GM19043 (cell line): ENCODE results near the gene ITPRIP.

Source experiments
- ATAC-seq: cut with Tn5 transposase; IDR thresholded peaks from one replicate; pipeline ENCODE4 v1.9.1; 2021; ENCODE audit warnings: low read depth; ENCODE audit not compliant: unreplicated experiment

Gene ITPRIP, protein sequence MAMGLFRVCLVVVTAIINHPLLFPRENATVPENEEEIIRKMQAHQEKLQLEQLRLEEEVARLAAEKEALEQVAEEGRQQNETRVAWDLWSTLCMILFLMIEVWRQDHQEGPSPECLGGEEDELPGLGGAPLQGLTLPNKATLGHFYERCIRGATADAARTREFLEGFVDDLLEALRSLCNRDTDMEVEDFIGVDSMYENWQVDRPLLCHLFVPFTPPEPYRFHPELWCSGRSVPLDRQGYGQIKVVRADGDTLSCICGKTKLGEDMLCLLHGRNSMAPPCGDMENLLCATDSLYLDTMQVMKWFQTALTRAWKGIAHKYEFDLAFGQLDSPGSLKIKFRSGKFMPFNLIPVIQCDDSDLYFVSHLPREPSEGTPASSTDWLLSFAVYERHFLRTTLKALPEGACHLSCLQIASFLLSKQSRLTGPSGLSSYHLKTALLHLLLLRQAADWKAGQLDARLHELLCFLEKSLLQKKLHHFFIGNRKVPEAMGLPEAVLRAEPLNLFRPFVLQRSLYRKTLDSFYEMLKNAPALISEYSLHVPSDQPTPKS

DNA sequence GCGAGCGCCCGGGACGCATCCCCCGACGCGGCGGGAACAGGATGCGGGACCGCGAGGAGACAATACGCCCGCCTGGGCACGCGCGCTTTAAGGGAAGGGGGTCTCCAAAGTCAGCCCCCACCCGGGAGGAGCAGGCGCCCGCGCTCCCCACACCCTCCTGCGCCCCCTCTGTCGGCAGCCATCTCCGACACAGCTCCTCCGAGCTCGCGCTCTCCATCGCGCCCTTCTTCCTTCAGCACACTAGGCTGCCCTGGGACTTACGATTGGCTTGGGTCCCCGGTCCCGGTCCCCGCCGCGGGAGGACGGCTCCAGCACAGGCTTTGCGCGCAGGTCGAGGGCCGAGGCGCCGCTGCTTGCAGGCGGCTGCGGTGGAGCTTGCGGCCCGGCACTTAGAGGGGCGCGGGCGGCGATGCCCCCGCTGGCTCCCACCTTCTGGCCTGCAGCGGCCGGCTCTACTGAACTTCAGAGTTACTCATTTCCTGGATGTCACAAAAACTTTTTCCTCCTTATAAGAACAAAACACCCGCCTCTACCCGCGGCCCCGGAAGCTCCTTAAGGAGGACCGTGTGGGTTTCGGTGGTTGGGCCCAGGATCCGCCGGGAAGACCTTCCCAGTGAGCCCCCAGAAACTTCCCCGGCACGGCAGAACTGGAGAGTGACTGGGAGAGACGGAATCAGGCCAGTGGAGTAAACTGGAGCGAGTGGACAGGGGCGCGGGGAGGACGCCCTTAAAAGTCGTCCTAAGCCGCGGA is at the start of gene ITPRIP:
ITPRIP (minus strand) TSS at position 481 of the 751 bp plus-strand sequence. CDS start 22,414 bp downstream, outside the sequence.
- ATAC-seq = peak; percentile 62

DNA sequence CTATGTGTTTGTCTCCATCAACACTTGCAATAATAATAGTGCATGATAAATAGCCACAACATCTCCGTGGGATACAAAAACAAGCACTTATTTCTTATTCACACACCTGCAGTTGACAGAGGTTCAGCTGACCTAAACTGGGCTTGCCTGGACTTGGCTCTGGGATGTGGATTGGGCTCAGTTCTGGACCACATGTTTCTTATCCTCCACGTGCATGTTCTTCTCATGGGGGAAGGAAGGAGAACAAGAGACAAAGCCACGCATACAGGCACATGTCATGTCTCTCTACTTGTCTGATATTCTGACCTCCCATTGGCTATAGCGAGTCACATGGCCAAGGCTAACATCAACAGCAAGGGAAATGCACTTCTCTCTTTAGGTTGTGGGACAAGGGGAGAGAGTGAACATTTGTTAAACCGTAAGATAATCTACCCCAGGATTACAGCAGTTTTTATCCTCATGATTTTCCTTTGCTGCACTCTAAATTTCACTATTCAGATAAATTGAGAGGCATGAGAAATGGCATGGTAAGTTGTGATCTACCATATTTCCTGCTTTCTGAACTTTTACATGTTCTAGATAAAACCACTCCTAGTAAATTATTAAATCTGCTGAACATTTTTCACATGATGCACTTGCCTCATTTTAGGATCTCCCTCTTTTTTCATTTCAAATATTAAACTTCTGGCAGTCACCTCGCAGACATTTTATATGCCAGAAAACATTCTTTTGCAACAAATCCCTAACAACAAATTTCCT is 49.0 kb upstream of the ITPRIP start:
- ATAC-seq = peak; percentile 60

DNA sequence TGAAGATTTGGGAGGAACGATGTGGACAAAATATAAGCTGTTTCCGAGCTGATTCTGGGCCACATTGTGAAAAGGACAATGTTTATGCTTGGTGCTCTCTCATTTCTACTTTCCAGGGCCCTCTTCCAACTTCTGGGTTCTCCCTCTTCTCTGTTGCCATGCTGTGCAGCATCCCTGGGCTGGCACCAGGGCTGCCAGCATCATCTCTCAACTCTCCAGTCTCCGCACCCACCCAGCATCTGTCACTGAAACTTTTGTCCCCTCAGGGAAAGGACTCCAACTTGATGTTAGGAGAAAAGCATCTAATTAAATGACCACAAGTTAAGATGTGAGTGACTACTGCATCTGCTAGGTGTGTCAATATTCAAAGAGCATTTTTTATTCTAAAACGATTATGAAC is 42.1 kb upstream of the ITPRIP start:
- no peak for ATAC-seq

DNA sequence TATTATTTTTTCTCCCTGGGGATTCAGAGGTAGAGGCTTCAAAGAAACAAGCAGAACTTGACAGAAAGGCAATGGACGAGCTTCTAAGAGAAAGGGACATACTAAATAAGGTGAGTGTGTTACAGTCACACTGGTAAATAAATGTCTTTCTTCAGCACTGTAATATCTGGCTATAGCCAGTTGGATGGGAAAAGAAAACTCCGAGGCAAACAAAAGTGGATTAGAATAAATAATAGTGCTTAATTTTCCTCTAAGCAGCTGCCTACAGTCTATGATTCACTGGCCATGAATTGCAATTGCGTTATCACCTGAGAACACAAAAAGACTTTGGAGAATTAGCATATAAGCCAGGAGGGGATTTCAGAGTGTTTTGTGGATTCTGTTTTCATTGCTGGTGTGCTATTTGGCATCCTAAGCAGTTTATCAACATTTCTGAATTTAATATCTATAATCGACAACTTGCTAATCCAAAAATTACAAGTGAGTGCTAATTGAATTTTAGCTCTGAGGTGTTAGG is 38.6 kb upstream of the ITPRIP start:
- no peak for ATAC-seq

DNA sequence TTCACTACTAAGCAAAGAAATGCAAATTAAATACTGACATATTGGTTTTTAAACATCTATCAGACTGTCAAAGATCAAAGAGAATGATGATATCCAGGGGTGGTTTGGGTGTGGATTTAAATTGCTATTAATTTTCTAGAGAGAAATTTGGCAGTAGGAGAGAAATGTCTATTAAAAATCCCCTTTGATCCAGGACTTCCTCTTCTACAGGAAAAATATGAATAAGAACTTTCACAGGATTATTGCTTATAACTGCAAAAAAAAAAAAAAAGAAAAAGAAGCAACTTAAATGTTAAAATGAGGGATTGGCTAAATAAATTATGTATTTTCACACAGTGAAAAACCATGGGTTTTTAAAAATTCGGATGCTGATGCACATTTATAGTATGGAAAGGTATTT is 36.3 kb upstream of the ITPRIP start:
- ATAC-seq = no peak

DNA sequence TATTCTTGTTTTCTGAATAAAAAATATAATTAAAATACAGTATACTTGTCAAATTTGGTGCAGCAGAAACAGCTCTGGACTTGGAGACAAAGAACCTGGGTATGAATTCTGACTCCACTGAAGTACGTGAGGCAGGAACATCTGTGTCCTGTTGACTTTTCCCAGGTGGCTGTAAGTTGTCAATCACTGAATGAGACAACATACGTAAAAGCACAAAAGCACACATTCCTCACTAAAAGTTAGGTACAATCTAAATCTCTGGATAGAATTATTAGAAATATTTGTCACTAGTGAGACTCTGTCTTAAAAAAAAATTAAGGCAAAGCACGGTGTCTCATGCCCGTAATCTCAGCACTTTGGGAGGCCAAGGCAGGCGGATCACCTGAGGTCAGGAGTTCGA is 33.5 kb upstream of the ITPRIP start:
- ATAC-seq = no peak

DNA sequence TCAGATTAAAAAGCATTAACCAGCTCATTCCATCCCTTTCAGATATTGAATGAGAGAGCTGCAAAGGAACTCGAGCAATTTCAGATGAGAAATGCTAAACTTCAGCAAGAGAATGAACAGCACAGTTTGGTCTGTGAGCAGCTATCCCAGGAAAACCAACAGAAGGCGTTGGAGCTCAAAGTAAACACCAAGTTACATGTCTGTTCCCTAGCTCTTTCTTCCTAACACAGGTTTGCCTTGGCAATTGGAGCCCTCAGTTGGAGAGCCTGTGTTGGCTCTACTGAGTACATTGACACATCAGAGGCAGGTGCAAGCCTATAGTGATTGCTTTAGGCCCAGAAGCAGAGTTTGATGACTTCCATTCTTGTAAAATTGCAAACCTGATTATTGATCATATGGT is 30.1 kb upstream of the ITPRIP start:
- no peak for ATAC-seq

DNA sequence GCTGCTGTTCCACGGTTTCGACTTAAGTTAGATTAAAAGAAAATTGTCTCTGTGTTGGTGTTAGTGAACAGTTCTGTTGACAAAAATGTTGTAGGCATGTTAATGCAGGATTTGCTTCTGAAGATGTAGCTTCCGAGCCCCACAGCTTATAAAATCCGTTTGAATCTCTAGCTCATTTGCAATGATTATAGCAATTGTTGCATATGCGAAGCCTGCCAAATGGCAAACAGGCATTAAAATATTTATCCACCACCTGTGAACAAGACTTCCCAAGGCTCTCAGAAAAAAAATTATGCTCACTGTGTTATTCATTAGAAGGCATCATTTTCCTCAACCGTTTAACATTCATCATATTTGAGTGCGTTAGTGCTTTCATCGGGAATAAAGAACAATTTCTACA is 29.6 kb upstream of the ITPRIP start:
- ATAC-seq = no peak

DNA sequence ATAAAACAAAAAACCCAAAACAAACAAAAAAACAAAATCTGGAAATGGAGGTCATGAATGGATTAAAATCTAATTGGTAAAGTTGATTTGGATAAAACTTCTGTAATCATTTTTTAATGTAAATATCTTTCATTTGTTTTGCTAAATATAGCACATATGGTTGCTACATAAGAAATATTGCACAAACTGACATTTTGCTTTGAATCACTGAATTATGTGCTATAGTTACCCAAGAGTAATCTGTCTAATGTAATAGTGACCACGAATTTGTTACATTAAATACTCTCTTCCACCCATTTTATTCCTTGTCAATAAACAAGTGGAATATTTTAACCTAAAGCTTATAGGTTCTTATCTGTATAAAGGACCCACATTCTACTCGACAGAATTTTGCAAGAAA is 21.5 kb upstream of the ITPRIP start:
- ATAC-seq = no peak

DNA sequence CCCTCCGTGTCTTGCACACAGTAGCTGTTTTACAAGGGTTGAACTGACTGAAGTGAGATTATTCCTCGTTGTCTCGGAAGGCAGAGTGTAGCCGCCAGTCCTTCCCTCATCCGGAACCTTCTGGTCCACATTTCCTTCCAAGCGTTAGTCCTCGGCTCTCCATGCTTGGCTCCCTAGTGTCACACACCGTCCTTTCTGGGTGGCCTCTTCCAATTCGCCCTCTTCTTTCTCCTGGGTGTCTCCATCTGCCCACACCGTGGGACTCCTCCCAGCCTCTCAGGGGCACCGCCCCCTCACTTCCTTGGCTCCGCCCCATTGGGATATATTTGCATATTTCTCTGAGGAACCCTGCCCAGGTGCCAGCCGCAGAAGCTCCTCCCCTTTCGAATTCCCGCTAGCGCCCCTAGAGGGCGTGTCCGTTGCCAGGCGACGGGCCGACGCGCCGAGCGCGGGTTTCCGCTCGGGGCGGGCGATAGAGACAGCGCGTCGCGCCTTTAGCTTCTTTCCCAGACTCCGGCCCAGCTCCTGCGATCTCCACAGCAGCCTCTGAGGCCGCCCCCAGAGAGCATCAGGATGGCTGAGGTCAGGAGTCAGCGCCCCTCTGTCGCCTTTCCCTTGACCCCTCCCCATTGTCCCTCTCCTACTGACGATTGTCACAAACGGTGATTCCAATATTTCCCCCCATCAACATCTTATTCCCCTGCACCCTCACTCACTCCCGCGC is 15.2 kb upstream of the ITPRIP start, which contains the start of gene CFAP58:
CFAP58 (plus strand) TSS at position 509 of the 724 bp plus-strand sequence; CDS start at position 574, 65 bp downstream.
- peak; percentile 56 for ATAC-seq

DNA sequence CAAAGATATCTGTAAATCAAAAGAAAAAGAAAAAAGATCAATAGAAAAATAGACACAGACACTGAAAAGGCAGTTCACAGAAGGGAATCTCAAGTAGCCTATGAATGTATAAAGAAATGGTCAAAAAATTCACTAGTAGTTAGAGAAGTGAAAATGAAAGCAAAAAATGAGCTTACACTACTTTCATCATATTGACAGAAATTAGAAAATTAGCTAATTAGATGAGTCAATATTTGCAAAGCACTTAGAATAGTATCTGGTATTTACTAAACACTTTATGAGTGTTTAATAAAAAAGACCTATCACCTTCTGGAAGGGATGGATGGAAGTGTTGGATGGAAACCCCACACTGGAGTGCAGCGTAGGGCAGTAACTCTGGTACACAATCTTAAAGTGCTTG is 13.7 kb upstream of the ITPRIP start:
- ATAC-seq = peak; percentile 16

DNA sequence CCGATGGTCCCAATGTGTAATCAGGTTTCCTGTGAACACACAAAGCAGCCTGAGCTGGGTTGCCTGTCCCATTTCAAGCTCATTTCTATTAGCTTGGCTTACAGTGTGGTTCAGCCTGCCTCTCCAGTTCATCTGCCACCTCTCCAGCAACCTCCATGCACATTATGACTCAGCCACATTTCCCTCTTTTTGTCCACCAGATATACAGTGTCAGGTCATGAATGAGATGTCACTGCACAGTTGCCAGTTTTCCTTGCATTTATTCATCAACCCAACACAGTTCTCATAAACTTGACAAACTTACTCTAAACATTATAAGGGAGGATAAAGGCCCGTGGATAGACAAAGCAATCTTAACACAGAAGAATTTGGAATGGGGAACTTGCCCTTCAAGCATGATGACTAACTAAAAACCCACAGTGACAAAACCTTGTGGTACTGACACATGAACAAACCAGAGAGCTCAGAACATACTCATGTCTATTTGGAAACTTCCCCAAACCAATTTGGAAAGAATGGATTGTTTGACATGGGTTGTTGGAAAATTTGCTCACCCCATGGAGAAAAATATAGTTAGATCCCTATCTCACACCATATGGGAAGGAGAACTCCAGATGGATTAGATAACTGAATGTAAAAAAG is 12.9 kb upstream of the ITPRIP start:
- no peak for ATAC-seq

DNA sequence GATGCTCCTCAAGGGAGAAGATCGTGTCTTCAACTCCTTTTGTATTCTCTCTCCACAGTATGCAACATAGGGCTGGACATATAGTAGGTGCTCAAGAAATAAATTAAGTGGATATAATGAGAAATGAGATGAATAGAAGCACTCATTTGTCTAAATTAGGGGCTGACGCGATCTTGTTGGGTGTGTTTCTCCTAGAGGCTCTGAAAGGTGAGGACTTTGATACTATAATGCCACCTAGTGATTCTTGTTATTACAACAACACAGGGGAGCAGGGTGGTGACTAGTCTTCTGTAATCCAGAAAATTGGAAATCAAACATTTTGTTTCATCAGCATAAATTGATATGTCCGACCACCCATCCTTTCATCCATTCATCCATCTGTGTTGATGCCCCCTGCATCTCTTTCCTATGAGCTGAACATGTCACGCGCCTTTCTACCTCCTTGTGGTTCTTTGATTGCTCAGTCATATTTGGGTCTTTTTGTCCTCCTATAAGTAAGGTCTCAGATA is 11.9 kb upstream of the ITPRIP start:
- ATAC-seq = peak; percentile 31

DNA sequence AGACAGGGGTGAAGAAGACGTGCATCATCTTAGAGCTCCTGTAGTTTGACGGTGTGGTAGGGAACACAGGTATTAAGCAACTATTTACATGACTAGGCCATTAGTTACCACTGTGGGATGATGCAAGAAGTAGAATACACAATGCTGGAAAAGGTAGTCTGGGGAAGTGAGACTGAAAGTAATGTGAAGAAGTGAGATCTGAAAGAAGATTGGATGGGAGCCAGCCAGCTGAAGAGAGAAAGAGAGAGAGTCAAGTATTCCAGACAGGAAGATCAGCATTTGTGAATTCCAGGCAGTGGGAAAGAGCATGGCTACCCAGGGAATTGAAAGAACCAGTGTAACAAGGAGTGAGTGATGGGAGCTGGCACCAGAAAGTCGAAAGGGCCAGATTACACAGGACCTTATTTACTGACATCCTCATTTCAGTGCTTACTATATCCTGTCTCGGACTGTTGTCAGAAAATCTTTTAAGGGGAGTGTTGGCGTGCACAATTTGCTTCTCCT is 11.4 kb upstream of the ITPRIP start:
- peak; percentile 50 for ATAC-seq

DNA sequence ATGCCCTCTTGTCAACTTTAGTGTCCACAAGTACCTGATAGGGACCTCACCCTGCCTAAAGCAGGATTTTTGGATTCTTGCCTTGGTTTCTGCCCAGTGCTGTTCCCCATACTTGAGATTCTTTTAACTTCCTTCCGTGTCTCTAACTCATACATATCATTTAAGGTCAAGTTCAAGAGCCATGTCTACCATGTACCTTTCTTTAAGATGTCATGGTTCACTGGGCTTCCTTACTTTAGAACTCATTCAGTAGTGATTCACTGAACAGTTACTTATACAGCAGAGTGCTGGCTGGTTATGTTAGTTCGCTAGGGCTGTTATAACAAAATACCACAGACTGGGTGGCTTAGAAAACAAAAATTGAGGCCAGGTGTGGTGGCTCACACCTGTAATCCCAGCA is 10.3 kb upstream of the ITPRIP start:
- no peak for ATAC-seq

DNA sequence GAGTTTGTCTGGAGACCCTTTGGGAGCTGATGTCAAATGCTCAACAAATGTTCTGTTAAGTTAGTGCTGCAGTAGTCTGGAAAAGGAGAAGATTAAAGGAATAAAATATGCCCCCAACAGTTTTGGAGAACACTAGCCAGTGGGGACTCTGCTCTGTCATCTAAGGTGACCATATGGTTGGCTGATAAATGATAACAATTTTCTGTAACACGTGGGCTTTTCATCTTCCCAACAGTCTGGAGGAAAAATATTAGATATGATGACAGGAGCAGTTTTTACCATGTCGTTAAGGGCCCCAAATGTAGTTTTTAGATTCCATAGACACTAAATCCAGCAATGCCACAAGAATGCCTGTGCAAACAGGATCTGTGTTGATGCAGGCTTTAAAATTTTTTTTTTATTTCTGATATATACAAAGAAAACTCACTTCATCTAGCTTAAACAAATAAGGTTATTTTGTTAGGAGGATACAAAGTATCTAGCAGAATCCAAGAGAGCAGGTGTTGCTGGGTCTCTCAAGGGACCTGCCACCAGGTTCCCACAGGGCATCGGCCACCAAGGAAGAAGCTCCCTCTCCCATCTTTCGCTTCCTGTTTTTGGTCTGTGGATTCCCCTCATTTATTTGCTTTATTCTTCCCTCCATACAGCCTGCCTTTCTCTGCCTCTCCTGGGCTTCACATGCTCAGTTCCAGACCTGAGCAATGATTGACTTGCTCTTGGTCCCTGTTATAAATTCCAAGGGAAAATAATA is 9.2 kb upstream of the ITPRIP start:
- no peak for ATAC-seq

DNA sequence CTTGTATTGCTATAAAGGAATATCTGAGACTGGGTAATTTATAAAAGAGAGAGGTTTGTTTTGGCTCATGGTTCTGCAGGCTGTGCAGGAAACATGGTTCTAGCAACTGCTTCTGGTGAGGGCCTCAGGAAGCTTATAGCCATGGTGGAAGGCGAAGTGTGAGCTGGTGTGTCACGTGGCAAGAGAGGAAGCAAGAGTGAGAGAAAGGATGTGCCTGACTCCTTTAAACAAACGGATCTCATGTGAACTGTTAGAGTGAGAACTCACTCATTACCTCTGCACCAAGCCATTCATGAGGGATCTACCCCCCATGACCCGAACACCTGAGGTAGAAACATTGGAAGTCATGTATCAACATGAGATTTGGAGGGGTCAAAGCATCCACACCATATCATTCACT is 7.7 kb upstream of the ITPRIP start:
- ATAC-seq = no peak

DNA sequence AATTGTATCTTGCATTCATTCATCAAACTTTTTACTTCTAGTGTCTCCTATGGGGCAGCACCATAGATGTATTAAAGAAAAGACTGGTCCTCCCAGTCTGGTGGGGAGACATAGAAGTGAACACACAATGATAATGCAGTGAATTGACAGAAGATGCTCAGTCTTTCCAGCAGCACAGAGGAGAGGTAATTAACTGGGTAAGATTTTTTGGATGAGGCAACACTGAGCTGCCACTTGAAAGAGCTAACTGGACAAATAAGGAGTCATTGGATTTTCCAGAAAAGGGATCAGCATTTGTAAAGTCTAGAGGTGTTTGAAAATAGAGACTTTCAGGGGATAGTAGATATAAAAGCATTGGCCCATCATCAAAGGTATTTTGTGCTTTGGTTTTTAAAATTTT is 7.2 kb upstream of the ITPRIP start:
- ATAC-seq = no peak
